ENCODE data around the gene RILPL2. TPM values are rescaled to one million over a fixed set of nuclear protein-coding genes. Genes with fewer than 3 reads are reported as not detected.
"Not testable (repeated sequence)": the region's sequence is repeated elsewhere in the genome, so short reads cannot be mapped to it uniquely, and the experiment has no call there.

RILPL2 gene
- total RNA-seq, 1 donor from 2014 or later: 17.2 TPM

GRCh38 chr12:123469978-123470377, 33.5 kb upstream of the RILPL2 start:
- no peak overlapping the region for H3K27ac Mint-ChIP-seq
- peaks cover 11% of the 10 kb centered on the region for H3K4me1 Mint-ChIP-seq
- intact Hi-C loops (cut with micrococcal nuclease): no loop called here

DNA sequence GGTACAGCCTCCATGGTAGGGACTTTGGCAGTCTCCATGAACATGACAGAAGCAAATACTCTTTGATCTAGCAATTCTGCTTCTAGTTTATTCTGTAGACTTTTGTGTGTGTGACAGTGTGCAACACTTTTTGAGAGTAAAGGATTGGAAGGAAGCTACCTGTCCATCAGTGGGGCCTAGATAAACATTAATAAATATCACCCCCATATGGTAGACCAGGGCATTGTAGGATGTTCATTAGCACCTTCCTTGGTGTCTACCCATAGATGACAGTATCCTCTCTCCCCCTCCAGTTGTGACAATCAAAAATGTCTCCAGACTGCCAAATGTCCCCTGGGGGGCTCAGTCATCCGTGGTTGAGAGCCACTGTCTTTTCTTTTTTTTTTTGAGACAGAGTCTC, 32.3 kb upstream of the RILPL2 start:
- Mint-ChIP-seq H3K27me3 (no peaks in the 10 kb centered on the region), H3K36me3 (ENCODE audit: low read depth) (peaks cover 31% of the 10 kb centered on the region), H3K9me3 (no peaks in the 10 kb centered on the region), H3K4me3 (no peak overlapping the region), H3K27ac (no peak overlapping the region), H3K4me1 (peaks cover 9% of the 10 kb centered on the region)
- DNase-seq: no peak
- intact Hi-C loops (cut with micrococcal nuclease): no loop called here

More at GRCh38 chr12:123469978-123470377, 33.5 kb upstream of the RILPL2 start:
- no peaks in the 10 kb centered on the region for H3K27me3 Mint-ChIP-seq
- no peaks in the 10 kb centered on the region for H3K9me3 Mint-ChIP-seq
- no peak overlapping the region for H3K4me3 Mint-ChIP-seq
- no peak for DNase-seq
- peaks cover 28% of the 10 kb centered on the region for H3K36me3 Mint-ChIP-seq (ENCODE audit: low read depth)

DNA sequence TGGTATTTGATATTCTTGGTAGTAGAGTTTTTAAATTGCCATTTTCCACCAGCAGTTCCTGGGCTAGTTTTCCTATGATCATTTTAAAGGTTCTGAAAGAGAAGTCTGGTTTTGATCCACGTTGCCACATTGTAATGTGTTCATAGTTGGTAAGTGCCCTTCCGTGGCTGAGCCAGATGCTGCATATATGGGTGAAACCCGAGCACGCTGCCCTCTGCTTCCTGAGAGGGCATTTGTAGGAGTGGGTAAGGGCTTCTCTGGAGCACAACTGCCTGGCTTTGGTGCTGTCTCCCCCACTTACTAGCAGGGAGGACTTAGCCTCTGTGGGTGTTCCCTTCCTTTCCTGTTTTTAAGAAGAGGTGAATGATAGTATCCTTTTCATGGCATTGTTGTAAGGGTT, 28.6 kb upstream of the RILPL2 start:
- H3K9me3 Mint-ChIP-seq: no peaks in the 10 kb centered on the region
- no peak overlapping the region for H3K27ac Mint-ChIP-seq
- H3K27me3 Mint-ChIP-seq: no peaks in the 10 kb centered on the region
- DNase-seq: no peak
- H3K4me1 Mint-ChIP-seq: peaks cover 18% of the 10 kb centered on the region
- H3K4me3 Mint-ChIP-seq: no peak overlapping the region
- peaks cover 26% of the 10 kb centered on the region for H3K36me3 Mint-ChIP-seq (ENCODE audit: low read depth)
- intact Hi-C loops (cut with micrococcal nuclease): no loop called here

DNA sequence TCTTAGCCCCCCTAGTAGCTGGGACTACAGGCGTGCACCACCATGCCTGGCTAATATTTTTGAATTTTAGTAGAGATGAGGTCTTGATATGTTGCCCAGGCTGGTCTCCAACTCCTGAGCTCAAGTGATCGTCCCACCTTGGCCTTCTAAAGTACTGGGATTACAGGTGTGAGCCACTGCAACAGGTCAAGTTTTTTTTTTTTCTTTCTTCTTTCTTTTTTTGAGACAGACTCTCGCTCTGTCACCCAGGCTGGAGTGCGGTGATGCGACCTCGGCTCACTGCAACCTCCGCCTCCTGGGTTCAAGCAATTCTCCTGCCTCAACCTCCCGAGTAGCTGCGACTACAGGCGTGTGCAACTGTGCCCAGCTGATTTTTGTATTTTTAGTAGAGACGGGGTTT, 26.7 kb upstream of the RILPL2 start:
- peaks cover 38% of the 10 kb centered on the region for H3K36me3 Mint-ChIP-seq (ENCODE audit: low read depth)
- H3K4me1 Mint-ChIP-seq: peaks cover 25% of the 10 kb centered on the region
- intact Hi-C loops (cut with micrococcal nuclease); H3K27me3 Mint-ChIP-seq; H3K4me3 Mint-ChIP-seq; H3K27ac Mint-ChIP-seq; DNase-seq; H3K9me3 Mint-ChIP-seq: not testable (repeated sequence)

DNA sequence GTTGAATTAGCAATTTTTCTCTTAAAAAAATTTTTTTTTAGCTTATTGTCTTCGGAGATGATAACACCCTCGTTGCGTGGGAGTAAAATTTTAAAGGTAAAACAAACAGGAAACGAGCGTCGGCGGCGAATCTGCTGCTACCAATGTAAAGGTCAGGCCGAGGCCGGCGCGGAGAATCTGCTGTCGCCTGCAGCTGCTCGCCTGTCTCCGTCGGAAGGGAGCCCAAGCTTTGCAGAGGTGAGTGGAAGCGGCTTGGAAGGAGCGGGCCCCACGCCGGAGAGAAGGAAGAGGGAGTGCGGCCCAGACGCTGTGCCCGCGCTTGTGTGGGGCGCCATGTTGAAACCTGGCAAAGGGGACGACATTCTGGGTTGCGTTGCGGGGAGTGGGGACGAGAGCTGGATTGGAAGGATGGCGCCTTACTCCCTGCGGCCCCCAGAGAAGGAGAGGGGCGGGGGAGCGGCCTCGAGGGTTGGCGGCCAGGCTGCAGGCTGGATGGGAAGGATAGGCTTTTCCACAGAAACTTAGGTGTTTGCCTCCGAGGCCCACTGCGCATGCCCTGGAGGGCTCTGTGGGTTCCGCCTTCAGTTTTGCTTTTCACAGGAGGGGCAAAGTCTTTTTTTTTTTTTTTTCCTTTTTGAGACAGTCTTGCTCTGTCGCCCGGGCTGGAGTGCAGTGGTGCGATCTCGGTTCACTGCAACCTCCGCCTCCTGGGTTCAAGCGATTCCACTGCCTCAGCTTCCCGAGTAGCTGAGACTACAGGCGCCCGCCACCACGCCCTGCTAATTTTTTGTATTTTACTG, 21.7 kb upstream of the RILPL2 start, which contains the start of gene SNRNP35:
Gene SNRNP35 (plus strand): TSS at position 160 of the 800 bp plus-strand sequence. CDS start 7,402 bp downstream, outside the sequence.
- H3K4me3 Mint-ChIP-seq: peak within 1 kb of the TSS; percentile 100

GRCh38 chr12:123453165-123453564, 16.7 kb upstream of the RILPL2 start:
- DNase-seq: peak; percentile 80
- H3K9me3 Mint-ChIP-seq: no peaks in the 10 kb centered on the region
- H3K27me3 Mint-ChIP-seq: no peaks in the 10 kb centered on the region
- H3K4me1 Mint-ChIP-seq: peaks cover 15% of the 10 kb centered on the region
- no peak overlapping the region for H3K27ac Mint-ChIP-seq
- peaks cover 3% of the 10 kb centered on the region for H3K36me3 Mint-ChIP-seq (ENCODE audit: low read depth)
- H3K4me3 Mint-ChIP-seq: no peak overlapping the region
- intact Hi-C loops (cut with micrococcal nuclease): loop anchor here (10.0 kb wide), 1 partner anchor 928 kb away; the partner anchor contains the start of genes KNTC1 and RSRC2

More for the DNA sequence above, 21.7 kb upstream of the RILPL2 start, which contains the start of gene SNRNP35:
- DNase-seq: peak; percentile 95
- intact Hi-C loops (cut with micrococcal nuclease): loop anchor here (1.0 to 10.0 kb wide), 5 partner anchors 22 to 933 kb away; partner anchors contain the start of genes KNTC1, RILPL2, RSRC2 and TMED2
- Mint-ChIP-seq H3K4me1 (peaks cover 22% of the 10 kb centered on the region), H3K27ac (peak within 1 kb of the TSS; percentile 100), H3K36me3 (ENCODE audit: low read depth) (peaks cover 19% of the 10 kb centered on the region), H3K27me3 (no peaks in the 10 kb centered on the region), H3K9me3 (no peaks in the 10 kb centered on the region)

DNA sequence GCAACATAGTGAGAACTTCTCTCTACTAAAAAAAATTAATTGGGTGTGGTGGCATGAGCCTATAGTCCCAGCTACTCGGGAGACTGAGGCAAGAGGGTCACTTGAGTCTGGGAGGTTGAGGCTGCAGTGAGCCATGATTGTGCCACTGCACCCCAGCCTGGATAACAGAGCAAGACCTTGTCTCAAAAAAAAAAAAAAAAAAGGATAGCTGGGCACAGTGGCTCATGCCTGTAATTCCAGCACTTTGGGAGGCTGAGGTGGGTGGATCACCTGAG, 15.7 kb upstream of the RILPL2 start:
- not testable (repeated sequence) for H3K27me3 Mint-ChIP-seq; H3K36me3 Mint-ChIP-seq (ENCODE audit: low read depth); H3K9me3 Mint-ChIP-seq; DNase-seq; H3K4me3 Mint-ChIP-seq
- Mint-ChIP-seq H3K4me1 (peaks cover 15% of the 10 kb centered on the region), H3K27ac (peak overlapping the region; percentile 29)
- intact Hi-C loops (cut with micrococcal nuclease): loop anchor here (10.0 kb wide), 1 partner anchor 927 kb away; the partner anchor contains the start of genes KNTC1 and RSRC2

GRCh38 chr12:123450636-123451035, 14.2 kb upstream of the RILPL2 start:
- Mint-ChIP-seq H3K9me3 (no peaks in the 10 kb centered on the region), H3K27me3 (no peaks in the 10 kb centered on the region), H3K27ac (no peak overlapping the region), H3K4me3 (no peak overlapping the region), H3K36me3 (ENCODE audit: low read depth) (no peaks in the 10 kb centered on the region), H3K4me1 (peaks cover 21% of the 10 kb centered on the region)
- intact Hi-C loops (cut with micrococcal nuclease): loop anchor here (10.0 kb wide), 1 partner anchor 926 kb away; the partner anchor contains the start of genes KNTC1 and RSRC2
- no peak for DNase-seq

DNA sequence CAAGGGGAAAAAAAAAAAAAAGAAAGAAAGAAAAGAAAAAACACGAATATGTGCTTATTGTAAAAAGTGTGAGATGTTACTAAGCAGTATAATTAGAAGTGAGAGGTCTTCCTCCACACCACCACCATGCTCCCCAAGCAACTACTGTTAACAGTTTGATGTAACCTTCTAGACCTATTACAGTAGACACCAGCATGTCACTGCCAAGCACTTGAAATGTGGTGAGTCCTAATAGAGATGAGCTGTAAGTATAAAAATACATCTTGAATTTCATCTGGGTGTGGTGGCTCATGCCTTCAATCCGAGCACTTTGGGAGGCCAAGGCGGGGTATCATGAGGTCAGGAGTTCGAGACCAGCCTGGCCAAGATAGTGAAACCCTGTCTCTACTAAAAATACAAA, 13.4 kb upstream of the RILPL2 start:
- DNase-seq: no peak
- Mint-ChIP-seq H3K27ac (peak overlapping the region; percentile 81), H3K4me1 (peaks cover 24% of the 10 kb centered on the region), H3K9me3 (no peaks in the 10 kb centered on the region), H3K4me3 (no peak overlapping the region), H3K27me3 (no peaks in the 10 kb centered on the region), H3K36me3 (ENCODE audit: low read depth) (no peaks in the 10 kb centered on the region)
- intact Hi-C loops (cut with micrococcal nuclease): loop anchor here (10.0 kb wide), 1 partner anchor 925 kb away; the partner anchor contains the start of genes KNTC1 and RSRC2

DNA sequence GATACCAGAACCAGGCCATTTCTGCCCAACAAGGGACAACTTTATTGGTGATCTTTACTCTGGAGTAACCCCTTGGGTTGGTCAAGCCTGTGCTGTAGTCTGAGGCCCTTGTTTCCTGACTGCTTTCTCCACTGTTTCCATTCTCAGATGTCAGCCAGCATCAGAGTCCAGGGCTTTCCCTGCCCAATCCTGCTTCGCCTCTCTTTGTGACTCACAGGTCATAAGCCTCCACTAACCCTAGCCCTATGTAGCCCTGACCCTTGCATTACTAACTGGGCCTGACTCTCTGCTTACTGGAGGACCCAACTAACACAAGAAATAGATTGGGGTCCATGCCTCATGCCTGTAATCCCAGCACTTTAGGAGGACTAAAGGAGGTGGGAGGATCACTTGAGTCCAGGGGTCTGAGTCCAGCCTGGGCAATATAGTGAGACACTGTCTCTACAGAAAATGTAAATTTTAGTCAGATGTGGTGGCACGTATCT, 12.8 kb upstream of the RILPL2 start:
- Mint-ChIP-seq H3K4me3 (peak overlapping the region; percentile 51), H3K9me3 (no peaks in the 10 kb centered on the region), H3K4me1 (peaks cover 24% of the 10 kb centered on the region), H3K27ac (peak overlapping the region; percentile 81), H3K27me3 (no peaks in the 10 kb centered on the region), H3K36me3 (ENCODE audit: low read depth) (no peaks in the 10 kb centered on the region)
- intact Hi-C loops (cut with micrococcal nuclease): no loop called here
- no peak for DNase-seq

DNA sequence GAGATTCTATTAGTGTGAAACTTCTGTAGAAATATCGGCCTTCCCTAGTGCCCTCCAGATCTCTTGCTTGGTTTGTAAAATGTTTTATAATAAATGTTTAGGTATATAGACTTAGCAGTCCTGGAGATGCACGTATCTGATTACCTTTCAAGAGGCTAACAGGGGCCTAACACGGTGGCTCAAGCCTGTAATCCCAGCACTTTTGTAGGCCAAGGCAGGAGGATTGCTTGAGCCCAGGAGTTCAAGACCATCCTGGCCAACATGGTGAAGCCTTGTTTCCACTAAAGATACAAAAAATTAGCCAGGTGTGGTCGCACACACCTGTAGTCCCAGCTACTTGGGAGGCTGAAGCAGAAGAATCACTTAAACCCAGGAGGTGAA, 9.8 kb upstream of the RILPL2 start:
- Mint-ChIP-seq H3K4me3 (peak overlapping the region; percentile 6), H3K27ac (no peak overlapping the region), H3K9me3 (no peaks in the 10 kb centered on the region), H3K4me1 (peaks cover 25% of the 10 kb centered on the region), H3K27me3 (no peaks in the 10 kb centered on the region), H3K36me3 (ENCODE audit: low read depth) (no peaks in the 10 kb centered on the region)
- intact Hi-C loops (cut with micrococcal nuclease): no loop called here
- DNase-seq: no peak

DNA sequence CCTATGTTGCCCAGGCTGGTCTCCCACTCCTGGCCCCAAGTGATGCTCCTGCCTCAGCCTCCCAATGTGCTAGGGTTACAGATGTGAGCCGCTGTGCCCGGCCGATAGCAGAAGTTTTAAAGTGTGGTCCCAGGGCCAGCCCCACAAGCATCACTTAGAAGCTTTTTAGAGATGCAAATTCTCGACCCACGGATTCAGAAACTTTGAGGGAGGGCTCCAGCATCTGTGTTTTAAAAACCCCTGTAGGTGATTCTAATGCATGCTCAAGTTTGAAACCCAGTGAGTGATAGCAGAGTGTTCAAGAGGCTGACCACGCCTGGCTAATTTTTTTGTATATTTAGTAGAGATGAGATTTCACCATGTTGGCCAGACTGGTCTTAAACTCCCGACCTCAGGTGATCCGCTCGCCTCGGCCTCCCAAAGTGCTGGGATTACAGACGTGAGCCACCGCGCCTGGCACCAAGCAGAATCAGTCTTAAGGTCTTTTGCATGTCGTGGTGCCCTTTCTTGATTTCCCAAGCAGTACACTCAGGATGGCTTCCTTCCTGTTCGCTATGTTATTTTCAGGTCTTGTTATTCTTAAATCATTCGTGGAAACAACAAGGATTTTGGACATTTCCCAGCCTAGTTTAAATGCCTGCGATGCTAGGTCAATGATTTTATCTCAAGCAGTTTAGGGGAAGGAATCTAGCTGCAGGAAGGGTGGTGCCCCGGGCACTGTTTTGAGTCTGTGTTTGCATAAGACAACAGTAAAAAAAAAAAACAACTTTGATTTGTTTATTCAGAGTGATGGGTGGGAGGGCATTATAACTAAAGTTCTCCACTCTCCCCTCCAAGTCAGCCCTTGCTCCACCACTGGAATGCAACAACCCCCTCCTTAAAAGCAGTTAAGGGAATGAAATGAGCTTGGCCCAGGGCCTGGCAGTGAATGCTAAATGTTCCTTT, 9.2 kb upstream of the RILPL2 start:
- Mint-ChIP-seq H3K27me3 (no peaks in the 10 kb centered on the region), H3K4me1 (peaks cover 25% of the 10 kb centered on the region), H3K9me3 (no peaks in the 10 kb centered on the region), H3K4me3 (peak overlapping the region; percentile 6), H3K27ac (peak overlapping the region; percentile 49), H3K36me3 (ENCODE audit: low read depth) (no peaks in the 10 kb centered on the region)
- intact Hi-C loops (cut with micrococcal nuclease): no loop called here
- no peak for DNase-seq

- H3K27ac Mint-ChIP-seq: no peak overlapping the region
- intact Hi-C loops (cut with micrococcal nuclease): no loop called here
- H3K9me3 Mint-ChIP-seq: no peaks in the 10 kb centered on the region
- H3K36me3 Mint-ChIP-seq (ENCODE audit: low read depth): no peaks in the 10 kb centered on the region
- no peak overlapping the region for H3K4me3 Mint-ChIP-seq
- H3K27me3 Mint-ChIP-seq: no peaks in the 10 kb centered on the region
- H3K4me1 Mint-ChIP-seq: peaks cover 24% of the 10 kb centered on the region
- no peak for DNase-seq
Observed at GRCh38 chr12:123444092-123445026, 7.9 kb upstream of the RILPL2 start.
